Stimulated activated CD4-positive, alpha-beta T cell treated with anti-CD3 and anti-CD28 coated beads, Interleukin-12 subunit alpha, Interleukin-12 subunit beta, amount 100 ng/mL, for 24 hours (primary cell): ENCODE results near the gene FAM72A.
"Not testable (repeated sequence)": the region's sequence is repeated elsewhere in the genome, so short reads cannot be mapped to it uniquely, and the experiment has no call there.

ENCODE experiments used
- DNase-seq, 2 experiments: peaks; one replicate each; pipeline ENCODE4 v3.0.0-alpha.2; 2020; ENCODE audit warnings: low read depth in 2 of 2

Gene FAM72A

GRCh38 chr1:206169794-206170193, 32.8 kb downstream of the FAM72A start:
- DNase-seq, result not testable (repeated sequence)

GRCh38 chr1:206167350-206168029, 35.1 kb downstream of the FAM72A start:
- not testable (repeated sequence) for DNase-seq

GRCh38 chr1:206145771-206146290, 56.8 kb downstream of the FAM72A start:
- DNase-seq, result no peak

- DNase-seq, result no peak
Measured at GRCh38 chr1:206144605-206145004, 58.0 kb downstream of the FAM72A start.

GRCh38 chr1:206143537-206144172, 59.0 kb downstream of the FAM72A start:
- no peak for DNase-seq

- DNase-seq, result no peak
Measured at GRCh38 chr1:206142770-206143169, 59.9 kb downstream of the FAM72A start.

GRCh38 chr1:206142011-206142410, 60.6 kb downstream of the FAM72A start:
- no peak for DNase-seq

- DNase-seq, result no peak
Measured at GRCh38 chr1:206136241-206136640, 66.4 kb downstream of the FAM72A start.
